Measurements from ENCODE around the gene SLC25A30. TPM values are rescaled to one million over a fixed set of nuclear protein-coding genes. Genes with fewer than 3 reads are reported as not detected.
"Not testable (repeated sequence)": the region's sequence is repeated elsewhere in the genome, so short reads cannot be mapped to it uniquely, and the experiment has no call there.

SLC25A30 gene
- polyA plus RNA-seq, 3 donors: 19.4 to 31.8 (median 25.7) TPM

GRCh38 chr13:45349438-45349837 lies 68.7 kb downstream of the SLC25A30 start:
- no peak for DNase-seq (ENCODE audit: extremely low read depth in 1 of 11, low read depth in 9 of 11, low spot score in 4 of 11)

GRCh38 chr13:45344064-45344463 lies 74.1 kb downstream of the SLC25A30 start:
- not testable (repeated sequence) for DNase-seq (ENCODE audit: extremely low read depth in 1 of 11, low read depth in 9 of 11, low spot score in 4 of 11)

Other genes starting within 250 kb of the SLC25A30 start
- under 1 TPM; 0.45 to 0.61 (median 0.61) TPM for gene KCTD4, start 217.3 kb downstream of the SLC25A30 start, polyA plus RNA-seq (ENCODE audit: insufficient read length in 3 of 3)
- gene TPT1, start 77.2 kb downstream of the SLC25A30 start, polyA plus RNA-seq (ENCODE audit: insufficient read length in 3 of 3): 1,000 to 10,000 TPM; 6,263 to 7,020 (median 6,451) TPM
- 10 to 100 TPM; 27.6 to 33.1 (median 33.1) TPM for gene COG3, start 46.6 kb upstream of the SLC25A30 start, polyA plus RNA-seq (ENCODE audit: insufficient read length in 3 of 3)
- 1 to 10 TPM in 2 of 3 donors, under 1 TPM in 1; 0.96 to 2.4 (median 1.1) TPM for gene ERICH6B, start 197.4 kb upstream of the SLC25A30 start, polyA plus RNA-seq (ENCODE audit: insufficient read length in 3 of 3)

All from renal cortex interstitium (tissue), 11 donors.